IMR-90 (cell line): ENCODE data around the gene USP28. TPM values are rescaled to one million over a fixed set of nuclear protein-coding genes. Genes with fewer than 3 reads are reported as not detected.

Experiments used
- ATAC-seq: fragments of 200-7000 bp; cut with Tn5 transposase; 2 replicates; pipeline ENCODE4 v1.9.1; 2020; ENCODE audit warnings: low read depth, mild to moderate bottlenecking, moderate library complexity
- BruUV-seq: library from RNA; stranded (reverse); fragments of 400-500 nt; replicated peaks from 2 replicates; lab custom pipeline; 2021; lab: Mats Ljungman, UMichigan
- CTCF ChIA-PET: fragments of 300-600 bp; formaldehyde crosslinking; extraction: SDS; loops from one replicate; lab custom pipeline; 2021; ENCODE audit warnings: antibody characterized with exemption; lab: Yijun Ruan, JAX
- POLR2A ChIA-PET: fragments of 300-600 bp; sonication (Branson Sonifier 250); formaldehyde crosslinking; loops from one replicate; lab custom pipeline; 2022; ENCODE audit warnings: antibody characterized with exemption; ENCODE audit not compliant: unreplicated experiment; lab: Charles Lee
- DNase-seq: peaks from one replicate; pipeline ENCODE4 v3.0.0; 2013
- H2AFZ ChIP-seq: replicated peaks from 2 replicates; pipeline ENCODE3; 2013; ENCODE audit warnings: low read length, mild to moderate bottlenecking; ENCODE audit not compliant: poor library complexity
- H2AK5ac ChIP-seq: 2 replicates; pipeline ENCODE4 v1.6.1; 2013; ENCODE audit warnings: low read depth, low read length, inconsistent platforms
- H2AK9ac ChIP-seq: replicated peaks from 2 replicates; pipeline ENCODE3; 2013; ENCODE audit warnings: mild to moderate bottlenecking, low read depth, low read length, moderate library complexity; ENCODE audit not compliant: poor library complexity
- H2BK120ac ChIP-seq: 2 replicates; pipeline ENCODE4 v1.6.1; 2013; ENCODE audit warnings: low read depth, low read length, inconsistent platforms
- H2BK15ac ChIP-seq: 3 replicates; pipeline ENCODE4 v1.6.1; 2013; ENCODE audit warnings: low read depth, low read length, inconsistent platforms
- H2BK20ac ChIP-seq: 2 replicates; pipeline ENCODE4 v1.6.1; 2013; ENCODE audit warnings: low read depth, mild to moderate bottlenecking, inconsistent platforms, low read length, moderate library complexity
- H2BK5ac ChIP-seq: 2 replicates; pipeline ENCODE4 v1.6.1; 2013; ENCODE audit warnings: mild to moderate bottlenecking, low read depth, low read length, inconsistent platforms; ENCODE audit not compliant: poor library complexity, severe bottlenecking
- H3K14ac ChIP-seq: replicated peaks from 2 replicates; pipeline ENCODE4 v1.6.1; 2013; ENCODE audit warnings: low read depth, low read length, inconsistent platforms
- H3K18ac ChIP-seq: 2 replicates; pipeline ENCODE4 v1.6.1; 2013; ENCODE audit warnings: low read depth, low read length, control low read depth
- H3K23ac ChIP-seq: 2 replicates; pipeline ENCODE4 v1.6.1; 2013; ENCODE audit warnings: low read depth, low read length, inconsistent platforms
- H3K27ac ChIP-seq: 2 replicates; pipeline ENCODE4 v1.5.1; 2013; ENCODE audit warnings: mild to moderate bottlenecking, control low read depth, low read length; ENCODE audit not compliant: insufficient read depth
- H3K27me3 ChIP-seq: 2 replicates; pipeline ENCODE4 v1.6.1; 2013; ENCODE audit warnings: low read length; ENCODE audit not compliant: control insufficient read depth, insufficient read depth
- H3K36me3 ChIP-seq: 2 replicates; pipeline ENCODE4 v1.6.1; 2013; ENCODE audit warnings: low read length, mixed read lengths; ENCODE audit not compliant: control insufficient read depth, insufficient read depth
- H3K4ac ChIP-seq: 2 replicates; pipeline ENCODE4 v1.6.1; 2013; ENCODE audit warnings: low read depth, low read length, inconsistent platforms
- H3K4me1 ChIP-seq: 2 replicates; pipeline ENCODE4 v1.6.1; 2013; ENCODE audit warnings: low read length, mixed read lengths; ENCODE audit not compliant: control insufficient read depth, insufficient read depth
- H3K4me2 ChIP-seq: 2 replicates; pipeline ENCODE4 v1.6.1; 2013; ENCODE audit warnings: low read depth, mild to moderate bottlenecking, control low read depth, low read length, moderate library complexity
- H3K4me3 ChIP-seq: 2 replicates; pipeline ENCODE4 v1.5.1; 2013; ENCODE audit warnings: low read depth, mild to moderate bottlenecking, control low read depth, low read length, moderate library complexity; ENCODE audit not compliant: insufficient read depth
- H3K56ac ChIP-seq: 2 replicates; pipeline ENCODE4 v1.6.1; 2013; ENCODE audit warnings: low read length, inconsistent platforms; ENCODE audit not compliant: insufficient read depth; ENCODE audit errors: extremely low read depth
- H3K79me1 ChIP-seq, 2 experiments: 2 replicates each; pipeline ENCODE4 v1.6.1; 2013; ENCODE audit warnings: low read length in 2 of 2, inconsistent platforms in 1 of 2, low read depth in 1 of 2
- H3K9ac ChIP-seq: 2 replicates; pipeline ENCODE4 v1.6.1; 2013; ENCODE audit warnings: low read depth, low read length, control low read depth
- H3K9me1 ChIP-seq: 2 replicates; pipeline ENCODE4 v1.6.1; 2013; ENCODE audit warnings: low read length, inconsistent platforms; ENCODE audit not compliant: insufficient read depth
- H3K9me3 ChIP-seq: 2 replicates; pipeline ENCODE4 v1.6.1; 2013; ENCODE audit warnings: low read length; ENCODE audit not compliant: control insufficient read depth, insufficient read depth
- H4K20me1 ChIP-seq: 2 replicates; pipeline ENCODE4 v1.6.1; 2013; ENCODE audit warnings: low read length, inconsistent platforms; ENCODE audit not compliant: insufficient read depth
- H4K5ac ChIP-seq: 2 replicates; pipeline ENCODE4 v1.6.1; 2013; ENCODE audit warnings: mild to moderate bottlenecking, low read depth, low read length, control low read depth
- H4K8ac ChIP-seq, 2 experiments: 2 replicates each; pipeline ENCODE4 v1.6.1; 2013; ENCODE audit warnings: low read depth in 2 of 2, low read length in 2 of 2, control low read depth in 1 of 2, inconsistent platforms in 1 of 2
- H4K91ac ChIP-seq: 2 replicates; pipeline ENCODE4 v1.6.1; 2013; ENCODE audit warnings: low read depth, low read length, inconsistent platforms; ENCODE audit not compliant: insufficient read depth
- BHLHE40 ChIP-seq: fragments of 150-350 bp; IDR thresholded peaks from 2 replicates; pipeline ENCODE4 v1.6.1; 2016; ENCODE audit warnings: mild to moderate bottlenecking, low read depth, low read length
- CHD1 ChIP-seq: IDR thresholded peaks from 2 replicates; pipeline ENCODE4 v1.6.1; 2012; ENCODE audit warnings: low read depth, low read length, improper control_type of control experiment
- FOS ChIP-seq: fragments of 150-350 bp; IDR thresholded peaks from 2 replicates; pipeline ENCODE4 v1.6.1; 2016; ENCODE audit warnings: low read depth, low read length
- MAFK ChIP-seq: IDR thresholded peaks from 2 replicates; pipeline ENCODE4 v1.6.1; 2012; ENCODE audit warnings: low read depth, low read length, improper control_type of control experiment
- NFE2L2 ChIP-seq: fragments of 150-350 bp; IDR thresholded peaks from 2 replicates; pipeline ENCODE4 v1.6.1; 2016; ENCODE audit warnings: low read depth, mild to moderate bottlenecking, low read length
- POLR2A ChIP-seq: IDR thresholded peaks from 2 replicates; pipeline ENCODE4 v1.6.1; 2012; ENCODE audit warnings: mild to moderate bottlenecking, low read depth, low read length
- RCOR1 ChIP-seq: IDR thresholded peaks from 2 replicates; pipeline ENCODE4 v1.6.1; 2012; ENCODE audit warnings: mild to moderate bottlenecking, low read length, improper control_type of control experiment; ENCODE audit not compliant: insufficient replicate concordance
- USF2 ChIP-seq: fragments of 150-350 bp; IDR thresholded peaks from 2 replicates; pipeline ENCODE4 v1.6.1; 2017; ENCODE audit warnings: mild to moderate bottlenecking, antibody characterized with exemption, low read length, low read depth
- WGBS, 2 experiments: methylation state at CpG; one replicate each; pipeline versions ENCODE4 v1.1.5 to v1.1.7; 2013; ENCODE audit warnings: missing lambda C conversion rate in 2 of 2; ENCODE audit not compliant: insufficient read length in 1 of 2; ENCODE audit errors: extremely low coverage in 2 of 2; 5-methylcytosine and 5-hydroxymethylcytosine counted together
- dilution Hi-C: fragments of 300-500 bp; cut with HindIII; formaldehyde crosslinking; loops from one replicate; pipeline ENCODE4 v1.14.3; 2018; ENCODE audit warnings: low sequenced_read_pairs; ENCODE audit not compliant: unreplicated experiment
- in situ Hi-C: fragments of 300-500 bp; cut with MboI; formaldehyde crosslinking; loops from 3 replicates; pipeline ENCODE4 v1.14.3; 2019; ENCODE audit warnings: low sequenced_read_pairs, inconsistent platforms, mixed read lengths
- intact Hi-C: fragments of 100-400 bp; cut with micrococcal nuclease; formaldehyde crosslinking; loops from 2 replicates; pipeline ENCODE4 v1.10.0; 2022
- polyA plus RNA-seq, 3 experiments: library from polyadenylated mRNA; depleted of rRNA; stranded (reverse); fragments of >200 nt; gene quantifications; 2 replicates each; pipeline ENCODE4 v1.2.3, GENCODE V29; 2012; ENCODE audit warnings: low replicate concordance in 1 of 3
- total RNA-seq: library from RNA; depleted of rRNA; stranded (reverse); fragments of >200 nt; gene quantifications from 2 replicates; pipeline ENCODE4 v1.2.3, GENCODE V29; 2012

USP28 gene
- total and polyA plus RNA-seq, 2 of the 4 experiments (the other 2 are of a cell fraction) = 17.0 to 36.0 TPM

- no peak overlapping the region for H3K18ac ChIP-seq
- no peak overlapping the region for H2AFZ ChIP-seq
- H4K8ac ChIP-seq = no peak overlapping the region
- H3K9me1 ChIP-seq = no peaks in the 10 kb centered on the region
- H3K9me3 ChIP-seq = no peaks in the 10 kb centered on the region
- WGBS, 2 experiments = no CpG with 5 or more reads among the region's 10 CpGs
- H3K27me3 ChIP-seq = peaks cover 9% of the 10 kb centered on the region
- H3K14ac ChIP-seq = no peak overlapping the region
- DNase-seq (no peak), ATAC-seq (peak; percentile 35; the same call in 1 of the 2 replicates)
- dilution Hi-C loops (no loop called here), in situ Hi-C loops (loop anchor here (5.0 kb wide), 1 partner anchor 367 kb away; no protein-coding TSS in a partner anchor), intact Hi-C loops (loop anchor here (1.0 to 5.0 kb wide), 3 partner anchors 97 to 367 kb away; no protein-coding TSS in a partner anchor)
- TF ChIP-seq MAFK (no peak), FOS (no peak), NFE2L2 (no peak), RCOR1 (no peak), BHLHE40 (no peak), USF2 (no peak), POLR2A (no peak), CHD1 (no peak)
- no peaks in the 10 kb centered on the region for H4K20me1 ChIP-seq
- H3K36me3 ChIP-seq = no peaks in the 10 kb centered on the region
- no peak overlapping the region for H3K56ac ChIP-seq
- no peak overlapping the region for H4K91ac ChIP-seq
- no peak overlapping the region for H3K4ac ChIP-seq
- no peak overlapping the region for H3K27ac ChIP-seq
- H3K4me3 ChIP-seq = no peak overlapping the region
- BruUV-seq = no TSS peak
- no peak overlapping the region for H4K5ac ChIP-seq
- H2BK120ac ChIP-seq = no peak overlapping the region
- no peak overlapping the region for H2BK20ac ChIP-seq
- no peak overlapping the region for H2AK9ac ChIP-seq
- H3K4me1 ChIP-seq = no peaks in the 10 kb centered on the region
- no peak overlapping the region for H2BK15ac ChIP-seq
- H2BK5ac ChIP-seq = no peak overlapping the region
- no peak overlapping the region for H3K4me2 ChIP-seq
- H3K23ac ChIP-seq = no peak overlapping the region
- H3K79me1 ChIP-seq = no peaks in the 10 kb centered on the region
- POLR2A ChIA-PET = no interaction called here
- CTCF ChIA-PET = interaction anchor here (0.6 to 5.3 kb wide), 10 partner anchors 10 to 598 kb away, joined by 3 to 43 read pairs (median 4); partner anchors contain the start of gene HTR3B
- H3K9ac ChIP-seq = no peak overlapping the region
- H2AK5ac ChIP-seq = no peak overlapping the region
Measured at GRCh38 chr11:113895367-113896155, 20.2 kb upstream of the USP28 start.
